Measurements from ENCODE around the gene LYSMD2.
A peak's percentile ranks its signal among the peaks of the same experiment; 100 is the strongest.

Gene LYSMD2

GRCh38 chr15:51751697-51752683, 14.5 kb upstream of the LYSMD2 start:
- peak; percentile 53 for DNase-seq (ENCODE audit: low spot score)

GRCh38 chr15:51750792-51751696, 13.6 kb upstream of the LYSMD2 start, which contains the start of gene TMOD2:
TMOD2 (plus strand) TSS chr15:51751597; CDS start chr15:51766442, 14,845 bp downstream.
- peak; percentile 84 for DNase-seq (ENCODE audit: low spot score)

- DNase-seq (ENCODE audit: low spot score): no peak
Measured at GRCh38 chr15:51750186-51750585, 12.7 kb upstream of the LYSMD2 start.

GRCh38 chr15:51749307-51749706, 11.9 kb upstream of the LYSMD2 start:
- DNase-seq (ENCODE audit: low spot score): no peak

GRCh38 chr15:51739061-51739712, 1.7 kb upstream of the LYSMD2 start:
- DNase-seq (ENCODE audit: low spot score): no peak

- no peak for DNase-seq (ENCODE audit: low spot score)
Measured at GRCh38 chr15:51738553-51738952, 1.1 kb upstream of the LYSMD2 start.

- peak; percentile 62 for DNase-seq (ENCODE audit: low spot score)
Measured at GRCh38 chr15:51736751-51737521, 519 bp downstream of the LYSMD2 start.

- no peak for DNase-seq (ENCODE audit: low spot score)
Measured at GRCh38 chr15:51736069-51736468, 1.4 kb downstream of the LYSMD2 start.

- no peak for DNase-seq (ENCODE audit: low spot score)
Measured at GRCh38 chr15:51735228-51736010, 2.0 kb downstream of the LYSMD2 start.

- no peak for DNase-seq (ENCODE audit: low spot score)
Measured at GRCh38 chr15:51732646-51733045, 4.8 kb downstream of the LYSMD2 start.

- DNase-seq (ENCODE audit: low spot score): no peak
Measured at GRCh38 chr15:51731549-51732267, 5.7 kb downstream of the LYSMD2 start.

GRCh38 chr15:51727141-51727897, 10.1 kb downstream of the LYSMD2 start:
- DNase-seq (ENCODE audit: low spot score): no peak

GRCh38 chr15:51726302-51727073, 11.0 kb downstream of the LYSMD2 start:
- peak; percentile 78 for DNase-seq (ENCODE audit: low spot score)

GRCh38 chr15:51724673-51725072, 12.8 kb downstream of the LYSMD2 start:
- peak; percentile 26 for DNase-seq (ENCODE audit: low spot score)

- no peak for DNase-seq (ENCODE audit: low spot score)
Measured at GRCh38 chr15:51724199-51724598, 13.3 kb downstream of the LYSMD2 start.

- DNase-seq (ENCODE audit: low spot score): no peak
Measured at GRCh38 chr15:51721199-51721960, 16.1 kb downstream of the LYSMD2 start.
